Trophoblast cell (in vitro differentiated cells and primary cell): Measurements from ENCODE around the gene DNAJA4.

Experiments
- DNase-seq, 2 donors: peaks; one replicate each; pipeline ENCODE4 v3.0.0-alpha.2; 2016
- H2AFZ ChIP-seq: 2 replicates; pipeline ENCODE4 v1.6.1; 2013; ENCODE audit warnings: low read length, moderate library complexity, mild to moderate bottlenecking; ENCODE audit not compliant: insufficient read depth, poor library complexity
- H2AK5ac ChIP-seq: 2 replicates; pipeline ENCODE4 v1.6.1; 2013; ENCODE audit warnings: mild to moderate bottlenecking, low read length
- H2BK120ac ChIP-seq: 2 replicates; pipeline ENCODE4 v1.6.1; 2013; ENCODE audit warnings: low read length, mild to moderate bottlenecking, moderate library complexity; ENCODE audit not compliant: insufficient read depth, poor library complexity
- H2BK12ac ChIP-seq: 2 replicates; pipeline ENCODE4 v1.6.1; 2013; ENCODE audit warnings: mild to moderate bottlenecking, low read length, moderate library complexity
- H2BK5ac ChIP-seq: 2 replicates; pipeline ENCODE4 v1.6.1; 2013; ENCODE audit warnings: low read length, low read depth, moderate library complexity, mild to moderate bottlenecking; ENCODE audit not compliant: poor library complexity
- H3K14ac ChIP-seq: 2 replicates; pipeline ENCODE4 v1.6.1; 2013; ENCODE audit warnings: mild to moderate bottlenecking, low read length
- H3K18ac ChIP-seq: 2 replicates; pipeline ENCODE4 v1.6.1; 2013; ENCODE audit warnings: mild to moderate bottlenecking, low read length
- H3K23ac ChIP-seq: 2 replicates; pipeline ENCODE4 v1.6.1; 2013; ENCODE audit warnings: low read length
- H3K27ac ChIP-seq: 2 replicates; pipeline ENCODE4 v1.5.1; 2013; ENCODE audit warnings: low read depth, mild to moderate bottlenecking, inconsistent platforms, low read length, moderate library complexity
- H3K27me3 ChIP-seq: 2 replicates; pipeline ENCODE4 v1.6.1; 2013; ENCODE audit warnings: inconsistent platforms, mild to moderate bottlenecking, low read length, moderate library complexity; ENCODE audit not compliant: insufficient read depth
- H3K36me3 ChIP-seq, 2 experiments: 1 replicate in 1 of 2; 2 replicates in 1 of 2; pipeline ENCODE4 v1.6.1; 2013; ENCODE audit warnings: low read length in 2 of 2, mild to moderate bottlenecking in 2 of 2, moderate library complexity in 1 of 2; ENCODE audit not compliant: insufficient read depth in 2 of 2, control insufficient read depth in 1 of 2
- H3K4ac ChIP-seq: 2 replicates; pipeline ENCODE4 v1.6.1; 2013; ENCODE audit warnings: low read depth, mild to moderate bottlenecking, low read length, moderate library complexity
- H3K4me1 ChIP-seq, 2 experiments: 1 replicate in 1 of 2; 2 replicates in 1 of 2; pipeline ENCODE4 v1.6.1; 2013; ENCODE audit warnings: low read length in 2 of 2, mild to moderate bottlenecking in 2 of 2, moderate library complexity in 1 of 2; ENCODE audit not compliant: insufficient read depth in 2 of 2, control insufficient read depth in 1 of 2
- H3K4me2 ChIP-seq: 2 replicates; pipeline ENCODE4 v1.6.1; 2013; ENCODE audit warnings: inconsistent platforms, mild to moderate bottlenecking, low read length, moderate library complexity
- H3K4me3 ChIP-seq: 2 replicates; pipeline ENCODE4 v1.5.1; 2013; ENCODE audit warnings: mild to moderate bottlenecking, low read depth, low read length, inconsistent platforms
- H3K79me1 ChIP-seq: one replicate; pipeline ENCODE4 v1.6.1; 2013; ENCODE audit warnings: low read length
- H3K79me2 ChIP-seq: 2 replicates; pipeline ENCODE4 v1.6.1; 2013; ENCODE audit warnings: low read length, mild to moderate bottlenecking; ENCODE audit not compliant: control insufficient read depth, insufficient read depth, poor library complexity
- H3K9ac ChIP-seq: 2 replicates; pipeline ENCODE4 v1.6.1; 2013; ENCODE audit warnings: mild to moderate bottlenecking, low read length
- H3K9me3 ChIP-seq: 2 replicates; pipeline ENCODE4 v1.6.1; 2013; ENCODE audit warnings: low read depth, mild to moderate bottlenecking, control low read depth, inconsistent platforms, low read length; ENCODE audit not compliant: insufficient read depth
- H4K12ac ChIP-seq: 2 replicates; pipeline ENCODE4 v1.6.1; 2013; ENCODE audit warnings: low read depth, mild to moderate bottlenecking, low read length, moderate library complexity
- H4K8ac ChIP-seq: 2 replicates; pipeline ENCODE4 v1.6.1; 2013; ENCODE audit warnings: low read depth, mild to moderate bottlenecking, low read length, moderate library complexity
- H4K91ac ChIP-seq: one replicate; pipeline ENCODE4 v1.6.1; 2013; ENCODE audit warnings: low read depth, mild to moderate bottlenecking, low read length, moderate library complexity
- WGBS: extraction: QIAGEN DNeasy Blood & Tissue Kit; methylation state at CpG from one replicate; pipeline ENCODE4 v1.1.7; 2013; ENCODE audit warnings: missing lambda C conversion rate; ENCODE audit not compliant: insufficient read length, insufficient coverage; ENCODE audit errors: extremely low coverage; 5-methylcytosine and 5-hydroxymethylcytosine counted together

Gene DNAJA4

GRCh38 chr15:78308422-78309032 is 44.2 kb downstream of the DNAJA4 start:
- Histone ChIP-seq H4K8ac (no peak overlapping the region), H2BK12ac (no peak overlapping the region), H2AK5ac (no peak overlapping the region), H3K4me1 (no peaks in the 10 kb centered on the region), H3K9ac (no peak overlapping the region), H2BK120ac (no peak overlapping the region), H3K36me3 (no peaks in the 10 kb centered on the region), H2BK5ac (no peak overlapping the region), H2AFZ (no peak overlapping the region), H3K79me1 (no peaks in the 10 kb centered on the region), H3K18ac (no peak overlapping the region), H3K27ac (no peak overlapping the region), H4K91ac (no peak overlapping the region), H3K4me2 (no peak overlapping the region), H3K9me3 (peaks cover 2% of the 10 kb centered on the region), H3K4ac (no peak overlapping the region), H3K27me3 (no peaks in the 10 kb centered on the region), H3K14ac (no peak overlapping the region), H3K79me2 (no peaks in the 10 kb centered on the region), H3K23ac (no peak overlapping the region), H3K4me3 (no peak overlapping the region), H4K12ac (no peak overlapping the region)
- peak; percentile 56 to 78 for DNase-seq
- no CpG with 5 or more reads among the region's 9 CpGs for WGBS

GRCh38 chr15:78311292-78311691 is 46.9 kb downstream of the DNAJA4 start:
- Histone ChIP-seq H3K9me3 (no peaks in the 10 kb centered on the region), H4K8ac (no peak overlapping the region), H3K27ac (no peak overlapping the region), H2AFZ (no peak overlapping the region), H3K4me3 (no peak overlapping the region), H3K4ac (no peak overlapping the region), H3K18ac (no peak overlapping the region), H2BK12ac (no peak overlapping the region), H3K27me3 (no peaks in the 10 kb centered on the region), H3K4me2 (no peak overlapping the region), H3K79me1 (no peaks in the 10 kb centered on the region), H3K79me2 (no peaks in the 10 kb centered on the region), H3K9ac (no peak overlapping the region), H3K23ac (no peak overlapping the region), H3K4me1 (no peaks in the 10 kb centered on the region), H2BK5ac (no peak overlapping the region), H2AK5ac (no peak overlapping the region), H4K91ac (no peak overlapping the region), H3K14ac (no peak overlapping the region), H4K12ac (no peak overlapping the region), H3K36me3 (no peaks in the 10 kb centered on the region), H2BK120ac (no peak overlapping the region)
- WGBS, result no CpG with 5 or more reads among the region's 3 CpGs
- no peak for DNase-seq

DNA sequence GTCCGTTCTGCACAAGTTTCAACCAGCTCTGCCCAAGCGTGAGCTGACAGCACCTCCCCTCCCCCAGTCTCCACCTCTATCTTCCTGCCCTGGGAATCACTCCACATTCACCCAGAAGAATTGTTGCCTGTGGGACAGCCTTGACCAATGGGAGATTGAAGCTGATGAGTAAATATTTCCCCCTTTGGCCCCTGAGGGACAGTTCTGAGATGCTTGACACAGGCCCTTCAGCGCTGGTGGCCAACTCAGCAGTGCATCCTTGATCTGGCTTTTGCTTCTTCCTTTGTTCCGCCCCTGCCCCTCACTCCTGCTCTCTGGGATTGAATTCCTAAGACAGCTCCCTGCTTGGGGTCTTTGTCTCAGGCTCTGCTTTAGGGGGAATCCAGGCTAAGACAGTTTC is 48.2 kb downstream of the DNAJA4 start:
- no peak for DNase-seq
- no peak overlapping the region for H2AFZ ChIP-seq
- no peak overlapping the region for H3K18ac ChIP-seq
- H3K4ac ChIP-seq, result no peak overlapping the region
- H3K23ac ChIP-seq, result no peak overlapping the region
- no peak overlapping the region for H2AK5ac ChIP-seq
- H4K8ac ChIP-seq, result no peak overlapping the region
- H3K4me3 ChIP-seq, result no peak overlapping the region
- no peaks in the 10 kb centered on the region for H3K36me3 ChIP-seq
- no peak overlapping the region for H3K14ac ChIP-seq
- H2BK12ac ChIP-seq, result no peak overlapping the region
- H3K9me3 ChIP-seq, result no peaks in the 10 kb centered on the region
- H3K9ac ChIP-seq, result no peak overlapping the region
- no peak overlapping the region for H2BK5ac ChIP-seq
- H3K27ac ChIP-seq, result no peak overlapping the region
- no peaks in the 10 kb centered on the region for H3K79me2 ChIP-seq
- no peaks in the 10 kb centered on the region for H3K4me1 ChIP-seq
- H4K91ac ChIP-seq, result no peak overlapping the region
- H4K12ac ChIP-seq, result no peak overlapping the region
- H3K79me1 ChIP-seq, result no peaks in the 10 kb centered on the region
- H3K4me2 ChIP-seq, result no peak overlapping the region
- no peak overlapping the region for H2BK120ac ChIP-seq
- WGBS, result no CpG with 5 or more reads among the region's 4 CpGs
- no peaks in the 10 kb centered on the region for H3K27me3 ChIP-seq

- Histone ChIP-seq H3K79me1 (no peaks in the 10 kb centered on the region), H3K4ac (no peak overlapping the region), H3K4me2 (no peak overlapping the region)
Observed at GRCh38 chr15:78312957-78313356, 48.6 kb downstream of the DNAJA4 start.

More at GRCh38 chr15:78312957-78313356, 48.6 kb downstream of the DNAJA4 start:
- no peak overlapping the region for H4K12ac ChIP-seq
- no peak overlapping the region for H3K27ac ChIP-seq
- no peaks in the 10 kb centered on the region for H3K9me3 ChIP-seq
- H4K8ac ChIP-seq, result no peak overlapping the region
- no peak overlapping the region for H4K91ac ChIP-seq
- no peak overlapping the region for H3K14ac ChIP-seq
- H2BK12ac ChIP-seq, result no peak overlapping the region
- no peak overlapping the region for H3K18ac ChIP-seq
- no peak overlapping the region for H2AK5ac ChIP-seq
- H3K23ac ChIP-seq, result no peak overlapping the region
- no peak overlapping the region for H3K9ac ChIP-seq
- no peaks in the 10 kb centered on the region for H3K79me2 ChIP-seq
- WGBS, result no CpG with 5 or more reads among the region's 5 CpGs
- no peak overlapping the region for H3K4me3 ChIP-seq
- H3K27me3 ChIP-seq, result no peaks in the 10 kb centered on the region
- H2BK5ac ChIP-seq, result no peak overlapping the region
- H2BK120ac ChIP-seq, result no peak overlapping the region
- H3K36me3 ChIP-seq, result no peaks in the 10 kb centered on the region
- no peak overlapping the region for H2AFZ ChIP-seq
- no peaks in the 10 kb centered on the region for H3K4me1 ChIP-seq
- DNase-seq, result no peak
